ENCODE data around the gene MACROD2. TPM values are rescaled to one million over a fixed set of nuclear protein-coding genes. Genes with fewer than 3 reads are reported as not detected.

MACROD2 gene
- polyA plus RNA-seq, 10 donors, result 2.4 to 5.0 (median 3.6) TPM

DNA sequence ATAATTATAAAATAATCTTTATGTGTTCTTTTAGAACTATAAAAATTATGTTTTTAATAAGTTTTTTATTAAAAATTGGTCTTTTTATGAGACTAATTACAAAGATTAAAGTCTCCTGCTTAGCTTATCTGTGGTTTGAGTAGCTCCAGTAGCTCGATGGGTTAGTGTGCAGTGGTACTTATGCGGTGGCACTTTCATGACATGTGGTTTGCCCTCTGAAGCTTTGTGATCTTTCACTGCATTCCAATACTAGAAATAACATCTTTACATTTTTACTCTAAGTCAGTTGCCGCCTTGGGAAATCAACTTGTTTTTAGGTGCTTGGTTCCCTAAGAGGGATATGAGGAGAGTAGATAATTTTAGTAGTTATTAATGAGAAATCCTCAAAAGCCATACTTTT is 1041.6 kb downstream of the MACROD2 start:
- DNase-seq, result no peak

DNA sequence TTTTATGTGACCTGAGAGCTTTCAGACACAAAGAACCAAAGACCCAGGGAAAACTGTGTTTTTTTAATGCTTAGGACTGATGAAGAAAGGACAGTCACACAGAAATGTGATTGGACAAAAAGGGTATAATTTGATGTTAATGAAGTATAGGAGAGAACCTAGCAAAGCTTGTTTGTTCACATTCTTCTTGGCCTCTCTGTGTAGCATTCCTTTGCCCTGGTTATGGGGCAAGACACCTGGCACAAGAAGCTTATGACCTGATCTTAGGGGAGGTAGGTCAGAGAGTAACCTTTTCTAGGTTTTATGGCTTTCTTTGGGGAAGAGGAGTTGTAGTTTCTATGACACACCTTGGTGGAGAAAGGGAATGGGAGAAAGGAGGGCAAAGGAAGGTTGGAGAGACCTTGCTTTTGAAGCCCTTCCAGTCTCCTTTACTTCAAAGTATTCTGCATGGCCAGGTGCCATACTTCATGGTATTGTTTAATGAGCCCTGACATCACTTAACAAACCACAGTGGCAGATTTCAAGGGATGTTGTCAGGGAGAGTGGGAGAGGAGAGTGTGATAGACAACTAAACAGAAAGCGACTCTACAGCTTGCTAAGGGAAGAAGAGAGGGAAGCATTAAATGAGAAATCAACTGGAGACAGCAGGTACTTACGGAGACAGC is 1043.9 kb downstream of the MACROD2 start:
- DNase-seq, result no peak

DNA sequence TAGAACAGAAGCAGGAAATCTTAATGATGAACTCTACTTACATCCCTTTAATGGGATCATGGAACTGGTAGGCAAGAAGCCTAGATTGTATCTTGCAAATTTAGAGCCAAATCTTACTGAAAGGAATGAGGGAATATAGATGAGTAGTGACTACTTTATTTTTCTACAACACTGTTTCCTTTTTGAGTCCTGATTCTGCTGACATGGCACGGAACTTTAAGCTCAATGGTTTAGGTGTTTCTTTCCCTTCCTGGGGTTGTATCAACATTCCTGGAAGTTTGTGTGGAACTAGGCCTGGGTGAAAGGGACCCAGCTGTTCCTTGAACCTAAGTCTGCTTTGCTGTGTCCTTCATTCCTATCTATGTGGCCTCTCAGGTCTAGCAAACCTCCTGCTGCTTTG is 1047.4 kb downstream of the MACROD2 start:
- DNase-seq, result no peak

DNA sequence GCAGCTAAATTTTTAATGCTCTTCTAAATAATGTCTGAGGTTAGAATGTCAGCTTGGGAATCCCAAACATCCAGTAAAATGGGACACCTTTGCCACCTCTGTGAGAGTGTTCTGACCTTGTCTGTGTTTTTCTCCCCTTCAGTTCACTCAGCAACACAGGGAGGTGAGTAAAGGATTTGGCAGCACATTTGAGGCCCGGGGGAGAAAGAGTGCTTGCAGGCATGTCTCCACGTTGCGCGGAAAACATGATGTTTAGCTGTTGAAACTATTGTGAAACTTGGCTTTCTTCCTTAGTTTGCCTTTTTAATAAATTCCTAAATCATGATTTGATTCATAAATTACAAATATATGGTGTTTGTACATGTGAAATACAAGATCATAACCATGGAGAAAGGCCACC is 1049.9 kb downstream of the MACROD2 start:
- DNase-seq, result peak; percentile 74 to 91 (median 84)

DNA sequence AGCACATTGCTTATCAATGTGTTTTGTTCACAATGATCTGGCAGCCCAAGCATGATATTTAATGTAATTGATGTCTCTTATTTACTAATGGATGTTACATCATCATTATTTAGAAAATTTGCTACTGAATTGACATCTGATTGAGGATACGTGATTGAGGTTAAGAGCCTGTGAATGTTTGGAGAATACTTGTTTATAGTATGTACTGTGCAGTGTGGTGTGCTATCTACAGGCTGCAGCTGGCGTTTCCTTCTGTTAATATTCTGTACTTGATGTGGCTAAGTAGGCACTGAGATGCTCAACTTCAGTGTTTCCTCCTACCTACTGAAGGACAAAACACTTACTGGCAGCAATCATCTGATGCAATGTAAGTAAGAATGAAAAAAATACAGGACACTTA is 1051.7 kb downstream of the MACROD2 start:
- DNase-seq, result no peak

DNA sequence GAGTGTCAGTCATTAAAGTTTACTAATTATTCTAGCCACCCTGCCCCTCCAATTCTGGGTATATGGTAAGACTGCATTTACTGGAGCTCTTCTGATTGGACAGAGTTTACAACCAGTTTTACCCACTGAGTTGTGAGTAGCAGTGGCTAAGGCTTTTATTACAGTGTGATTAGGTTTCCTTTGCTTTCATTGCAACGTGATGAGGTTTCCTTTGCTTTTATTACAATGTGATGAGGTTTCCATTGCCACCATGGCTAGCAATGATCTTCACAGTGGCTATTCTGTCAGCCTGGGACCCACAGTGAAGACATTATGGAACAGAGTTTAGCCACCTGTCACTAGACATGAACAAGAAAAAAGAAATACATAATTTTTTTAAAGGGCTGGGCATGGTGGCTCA is 1052.3 kb downstream of the MACROD2 start:
- DNase-seq, result no peak

DNA sequence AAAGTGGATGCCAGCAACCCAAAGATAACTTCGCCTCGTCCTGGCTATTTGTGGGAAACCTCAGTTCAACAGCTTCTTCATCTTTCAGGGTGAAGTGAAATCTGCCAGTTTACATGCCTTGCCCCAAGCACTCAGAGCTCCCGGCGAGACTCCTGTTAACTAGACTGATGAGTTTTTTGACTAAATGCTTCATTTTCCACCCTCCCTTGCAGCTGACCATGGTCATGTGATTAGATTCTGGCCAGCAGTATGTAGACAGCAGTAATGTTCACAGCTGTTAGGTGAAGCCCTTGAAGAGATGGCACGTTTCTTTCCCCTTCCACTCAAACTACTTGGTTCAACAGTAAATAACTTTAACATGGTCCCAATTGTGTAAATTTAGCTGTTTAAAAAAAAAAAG is 1060.9 kb downstream of the MACROD2 start:
- peak in 1 of 3 donors; percentile 44 for DNase-seq

DNA sequence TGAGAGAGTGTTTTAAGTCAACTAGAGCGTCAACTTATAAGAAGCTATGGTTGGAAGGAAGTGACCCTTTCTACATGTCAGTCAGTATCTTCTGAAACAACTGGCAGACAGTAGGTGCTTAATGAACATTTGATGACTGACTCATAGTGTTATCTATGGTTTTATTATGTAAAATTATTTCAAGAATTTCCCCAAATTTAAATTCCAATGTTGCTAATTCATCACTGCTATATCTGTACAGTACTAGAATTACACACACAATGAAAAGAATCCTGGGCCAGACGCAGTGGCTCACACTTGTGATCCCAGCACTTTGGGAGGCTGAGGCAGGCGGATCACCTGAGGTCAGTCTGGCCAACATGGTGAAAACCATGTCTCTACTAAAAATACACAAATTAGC is 1063.5 kb downstream of the MACROD2 start:
- no peak for DNase-seq

DNA sequence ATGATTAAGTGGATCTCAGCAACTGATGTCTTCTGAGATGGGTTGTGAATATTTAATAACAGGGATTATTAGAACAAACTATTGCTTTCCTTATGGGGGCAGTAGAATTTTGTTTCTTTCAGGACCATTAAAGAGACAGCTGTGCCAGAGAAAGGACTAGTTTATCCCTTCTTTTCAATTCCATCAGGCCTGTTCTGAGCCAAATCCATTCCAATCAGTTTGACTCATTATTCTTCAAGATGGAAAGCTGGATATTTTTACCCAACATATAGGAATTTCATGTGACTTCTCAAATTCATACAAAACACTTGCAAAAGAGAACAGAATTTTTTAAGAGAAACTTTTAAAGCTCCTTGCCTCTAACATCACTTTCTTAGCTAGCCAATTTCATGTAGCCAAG is 1064.1 kb downstream of the MACROD2 start:
- DNase-seq, result peak in 2 of 3 donors; percentile 51 to 61

DNA sequence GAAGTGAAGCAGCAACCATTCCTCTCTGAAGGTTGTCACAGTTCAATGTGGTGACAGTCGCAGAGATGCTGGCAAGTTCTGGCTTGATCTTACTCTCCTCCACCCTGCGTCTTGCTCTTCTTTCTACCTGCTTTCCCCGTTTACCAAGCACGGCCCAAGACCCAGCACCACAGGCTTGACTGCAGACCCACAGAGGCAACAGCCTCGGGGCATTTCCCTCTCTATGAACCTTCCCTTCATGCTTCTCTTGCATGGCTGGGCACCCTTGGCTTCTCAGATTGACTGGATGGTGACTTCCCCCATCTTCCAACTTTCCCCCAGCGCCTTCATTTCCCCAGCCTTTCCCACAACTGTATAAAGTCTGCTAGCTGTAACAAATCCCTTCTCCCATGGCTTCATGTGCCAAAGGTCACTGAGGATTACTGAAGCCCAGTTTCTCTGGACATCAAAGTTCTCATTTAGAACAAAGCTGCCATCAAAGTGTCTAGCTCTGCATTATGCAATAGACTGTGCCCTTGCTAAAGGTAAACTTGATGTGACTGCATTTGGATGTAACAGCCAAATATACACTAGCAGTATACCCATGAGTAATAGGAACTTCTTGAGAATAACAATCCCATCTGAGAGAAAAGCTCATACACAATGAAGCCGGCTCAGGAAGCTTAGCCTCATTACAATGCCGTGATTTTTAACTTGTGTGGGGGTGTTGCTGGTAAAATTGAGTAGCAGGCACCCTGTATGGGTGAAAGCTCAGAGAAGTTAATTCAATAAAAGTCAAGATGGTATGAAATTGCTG is 1065.1 kb downstream of the MACROD2 start:
- no peak for DNase-seq

DNA sequence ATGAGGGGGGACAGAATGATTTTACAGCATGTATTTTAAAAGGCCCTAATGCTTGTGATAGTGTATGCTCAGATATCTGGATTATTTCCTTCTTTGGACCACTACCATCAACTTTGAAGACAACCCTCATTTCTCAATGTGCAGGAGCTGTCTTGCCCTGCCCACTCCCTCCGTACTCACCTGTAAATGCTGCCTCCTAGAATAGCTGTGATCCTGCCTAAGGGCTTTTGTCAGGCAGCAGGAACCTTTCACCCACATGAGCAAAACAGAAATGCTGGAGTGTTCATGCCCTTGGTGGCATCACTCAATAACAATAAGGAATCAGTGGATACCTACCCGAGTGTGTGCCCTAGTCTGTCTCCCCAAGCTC is 1065.7 kb downstream of the MACROD2 start:
- DNase-seq, result no peak

DNA sequence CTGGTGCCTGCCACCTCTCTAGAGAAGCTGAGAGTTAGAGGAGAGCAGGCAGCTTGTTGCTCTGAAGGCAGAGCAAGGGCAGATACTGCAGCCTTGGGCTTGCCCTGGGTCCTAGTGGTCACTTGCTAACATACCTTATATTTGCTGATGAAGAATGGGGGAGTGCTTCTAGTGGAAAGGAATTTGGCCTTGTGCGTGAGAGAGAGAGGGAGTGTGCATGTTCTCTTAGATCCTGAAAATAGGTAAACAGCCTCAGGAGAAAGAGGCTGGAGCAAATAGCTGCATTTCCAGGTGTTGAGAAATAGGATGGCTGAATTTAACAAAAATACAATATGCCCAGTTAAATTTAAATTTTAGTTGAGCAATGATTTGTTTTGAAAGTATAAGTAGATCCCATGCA is 1066.6 kb downstream of the MACROD2 start:
- DNase-seq, result no peak

DNA sequence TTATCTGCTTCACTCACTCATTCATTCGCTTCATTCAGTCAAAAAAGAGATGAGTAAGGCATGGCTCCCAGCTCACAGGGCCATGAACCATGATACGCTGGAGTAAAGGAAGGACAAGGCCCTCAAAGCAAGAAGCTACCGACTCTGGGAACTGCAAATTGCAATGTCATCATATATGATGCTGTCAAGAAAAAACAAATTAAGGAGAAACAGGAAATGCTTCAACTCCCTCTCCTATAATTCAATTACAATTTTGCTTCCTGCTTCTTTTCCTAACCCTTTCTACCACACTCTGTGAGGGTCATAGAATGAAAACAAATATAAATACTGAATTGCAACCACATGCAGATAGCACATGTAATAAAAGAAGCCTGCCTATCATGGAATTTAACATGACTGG is 1067.8 kb downstream of the MACROD2 start:
- peak in 1 of 3 donors; percentile 36 for DNase-seq

DNA sequence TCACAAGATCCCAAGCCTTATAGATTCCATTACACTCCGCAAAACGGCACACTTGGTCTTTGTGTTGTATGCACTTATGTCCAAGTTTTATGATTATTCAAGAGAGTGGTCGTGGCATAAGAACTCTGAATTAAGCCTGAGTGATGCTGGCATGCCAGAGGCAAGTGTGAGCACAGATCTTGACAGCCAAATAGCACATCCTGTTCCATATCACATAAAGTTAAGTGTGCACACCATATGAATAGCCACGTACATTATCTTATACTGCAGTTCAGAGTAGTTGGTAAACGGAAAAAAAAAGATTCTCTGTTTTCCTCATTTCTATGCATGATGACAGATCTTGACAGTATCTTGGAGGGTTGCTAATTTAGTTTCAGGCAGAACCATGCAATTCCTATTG is 1069.4 kb downstream of the MACROD2 start:
- DNase-seq, result no peak

DNA sequence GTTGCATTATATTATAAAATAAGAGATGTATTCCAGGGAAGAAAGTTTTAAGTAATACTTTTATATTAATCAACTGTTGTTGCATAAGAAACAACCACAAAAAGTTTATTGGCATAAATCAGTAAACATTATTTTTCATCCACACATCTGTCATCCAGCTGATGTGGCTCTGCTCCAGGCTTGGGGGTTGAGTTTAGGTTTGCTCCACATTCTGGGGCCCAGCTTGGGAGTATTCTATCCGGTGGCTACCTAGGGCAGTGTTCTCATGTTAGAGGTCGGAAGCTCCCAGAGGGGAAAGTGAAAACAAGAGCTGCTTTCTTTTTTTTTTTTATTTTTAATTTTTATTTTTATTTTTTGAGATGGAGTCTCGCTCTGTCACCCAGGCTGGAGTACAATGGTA is 1070.5 kb downstream of the MACROD2 start:
- peak in 2 of 3 donors; percentile 50 to 82 for DNase-seq

DNA sequence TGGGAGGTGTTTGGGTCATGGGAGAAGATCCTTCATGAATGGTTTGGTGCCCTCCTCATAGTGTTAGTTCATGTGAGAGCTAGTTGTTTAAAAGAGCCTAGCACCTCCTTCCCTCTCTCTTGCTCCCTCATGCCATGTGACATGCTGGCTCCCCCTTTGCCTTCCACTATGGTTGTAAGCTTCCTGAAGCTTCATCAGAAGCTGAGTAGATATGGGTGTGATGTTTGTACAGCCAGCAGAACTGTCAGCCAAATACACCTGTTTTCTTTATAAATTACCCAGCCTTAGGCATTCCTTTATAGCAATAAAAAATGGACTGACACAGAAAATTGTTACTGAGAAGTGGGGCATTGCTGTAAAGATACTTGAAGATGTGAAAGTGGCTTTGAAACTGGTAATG is 1073.2 kb downstream of the MACROD2 start:
- DNase-seq, result no peak

DNA sequence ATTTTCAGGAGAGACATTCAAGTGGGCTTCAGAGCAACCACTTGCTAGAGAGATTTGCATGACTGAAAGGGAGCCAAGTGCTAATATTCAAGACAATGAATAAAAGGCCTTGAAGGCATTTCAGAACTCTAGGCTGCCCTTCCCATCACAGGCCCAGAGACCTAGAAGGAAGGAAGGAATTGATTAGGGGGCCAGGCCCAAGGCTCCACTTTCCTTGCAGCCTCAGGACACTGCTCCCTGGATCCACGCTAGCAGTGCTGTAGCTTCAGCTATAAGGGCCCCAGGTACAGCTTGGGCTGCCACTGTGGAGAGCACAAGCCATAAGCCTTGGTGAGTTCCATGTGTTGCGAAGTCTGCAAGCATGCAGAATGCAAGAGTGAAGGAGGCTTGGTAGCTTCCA is 1074.0 kb downstream of the MACROD2 start:
- no peak for DNase-seq

DNA sequence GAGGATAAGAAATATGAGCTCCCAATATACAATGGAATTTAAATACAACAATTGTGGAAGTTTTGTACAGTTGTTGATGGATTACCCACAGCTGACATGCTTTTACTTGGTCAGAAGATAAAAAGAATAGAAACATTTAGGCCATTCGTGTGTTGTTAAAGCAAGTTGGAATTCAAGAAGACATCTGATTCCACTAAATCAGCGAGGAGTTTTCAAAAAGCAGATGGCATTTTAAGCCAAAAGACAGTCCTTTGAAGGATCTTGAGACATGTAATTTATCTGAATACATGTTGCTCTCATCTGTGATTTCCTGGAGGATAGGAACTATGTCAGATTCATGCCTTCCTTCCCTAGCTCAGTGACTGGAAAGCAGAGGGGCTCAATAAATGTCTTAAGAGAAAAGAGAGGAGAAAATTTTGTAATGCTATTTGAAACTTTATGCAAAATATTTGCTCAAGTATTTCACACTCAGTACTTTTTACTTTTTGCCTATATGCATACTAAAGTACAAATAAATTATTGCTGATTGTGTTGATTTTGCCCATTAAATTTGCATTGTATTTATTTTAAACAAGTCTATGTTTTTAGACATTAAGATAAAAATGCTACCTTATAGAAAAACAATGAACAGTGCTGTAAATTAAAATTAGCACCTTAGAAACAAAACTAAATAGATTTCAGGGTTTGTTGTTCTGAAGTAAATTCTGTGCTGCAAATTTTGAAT is 1075.9 kb downstream of the MACROD2 start:
- peak; percentile 62 to 81 (median 65) for DNase-seq

DNA sequence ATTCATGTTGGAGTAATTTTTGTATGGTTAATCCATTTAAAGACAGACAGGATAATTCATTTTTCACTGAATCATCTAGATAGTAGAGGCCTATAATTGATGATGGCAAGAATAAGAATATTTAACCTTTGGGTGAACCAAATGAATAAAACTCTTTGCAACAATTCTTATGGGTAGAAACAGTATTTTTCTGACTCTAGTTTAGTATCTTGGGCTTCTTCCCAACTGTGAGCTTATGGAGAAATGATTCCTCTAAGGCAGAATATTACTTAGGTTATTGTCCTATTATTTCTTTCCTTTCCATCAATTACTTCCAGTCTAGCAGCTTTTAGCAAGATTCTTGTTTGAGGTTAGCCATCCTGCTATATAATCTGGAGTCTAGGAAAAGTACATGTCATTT is 1077.0 kb downstream of the MACROD2 start:
- peak; percentile 38 to 81 (median 70) for DNase-seq

DNA sequence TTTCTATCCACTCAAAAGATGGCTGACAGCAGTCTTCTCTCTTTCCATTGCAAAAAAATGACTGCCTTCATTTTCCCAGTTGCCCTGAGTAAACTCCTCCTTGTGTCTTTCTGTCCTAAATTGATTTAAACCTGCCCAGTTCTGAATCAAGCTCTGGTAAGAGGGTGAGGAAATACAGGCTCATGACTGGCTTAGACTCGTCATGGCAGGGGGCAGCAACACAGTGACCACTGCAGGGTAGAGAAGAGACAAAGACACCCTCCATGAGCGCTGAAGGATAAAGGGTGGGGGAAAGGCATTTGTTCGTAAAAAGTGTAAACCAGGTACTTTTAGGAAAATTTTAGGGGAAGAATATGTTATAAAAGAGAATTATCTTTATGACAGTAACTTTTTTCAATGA is 1080.3 kb downstream of the MACROD2 start:
- DNase-seq, result no peak

DNA sequence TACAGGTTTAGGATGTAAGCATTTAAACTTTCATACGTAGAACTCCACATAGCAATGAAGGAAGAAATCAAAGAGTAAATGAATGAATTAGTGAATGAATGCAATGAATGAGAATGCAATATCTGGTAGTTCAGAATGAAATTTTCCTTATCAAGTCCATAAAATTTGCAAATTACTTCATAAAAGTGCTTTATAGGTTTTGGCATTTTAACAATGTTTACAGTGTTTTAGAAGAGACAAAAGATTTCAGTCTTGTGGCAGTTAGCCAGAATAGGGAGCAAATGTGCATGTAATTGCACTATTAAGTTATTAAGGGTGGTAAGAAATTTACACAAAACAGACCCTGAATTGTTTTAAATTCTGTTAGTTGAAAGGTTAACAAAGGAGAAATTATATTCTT is 1081.5 kb downstream of the MACROD2 start:
- DNase-seq, result no peak

DNA sequence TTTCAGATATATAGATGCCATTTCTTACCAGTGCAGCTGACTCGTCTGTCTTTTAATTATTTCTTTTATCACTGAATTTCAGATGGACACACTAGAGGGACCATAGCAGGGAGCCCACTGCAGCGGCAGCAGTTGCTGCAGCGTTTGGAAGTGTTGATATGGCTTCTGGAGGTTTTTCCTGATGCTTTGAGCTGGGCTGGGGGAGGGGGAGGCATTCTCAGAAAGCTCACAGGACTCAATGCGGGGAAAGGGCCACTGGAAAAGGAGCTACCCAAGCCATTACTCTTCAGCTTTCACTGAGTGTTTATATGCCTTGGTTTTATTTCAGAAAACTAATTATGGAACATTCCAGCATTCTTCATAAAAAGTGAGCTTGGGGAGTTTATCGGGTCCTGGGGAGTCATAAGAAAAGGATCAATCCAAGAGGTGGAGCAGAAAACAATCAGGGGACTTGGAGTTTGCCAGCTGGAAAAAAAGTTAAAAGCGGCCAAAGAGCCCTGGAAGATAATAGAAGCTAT is 1082.5 kb downstream of the MACROD2 start:
- DNase-seq, result peak in 1 of 3 donors; percentile 68

Data from muscle of back (tissue), 11 donors.